Measurements from ENCODE around the gene TBX5.

GRCh38 chr12:114438635-114439256 lies 32.8 kb upstream of the TBX5 start:
- no peak for TF ChIP-seq POLR2A (IDR thresholded peaks at IDR 0.05)
- TF ChIP-seq POLR2AphosphoS5 (IDR thresholded peaks at IDR 0.05; ENCODE audit: insufficient read depth in 1 of 2, low read depth in 1 of 2) = no peak
- no peak for TF ChIP-seq CTCF (IDR thresholded peaks at IDR 0.05)

All from vagina (tissue), 2 donors.